GM19043 (cell line): Measurements from ENCODE around the gene TMUB2.
A peak's percentile ranks its signal among the peaks of the same experiment; 100 is the strongest.

Experiments
- ATAC-seq: cut with Tn5 transposase; IDR thresholded peaks from one replicate; pipeline ENCODE4 v1.9.1; 2021; ENCODE audit warnings: low read depth; ENCODE audit not compliant: unreplicated experiment

The TMUB2 gene

GRCh38 chr17:44200478-44201155 lies 13.8 kb downstream of the TMUB2 start:
- no peak for ATAC-seq

DNA sequence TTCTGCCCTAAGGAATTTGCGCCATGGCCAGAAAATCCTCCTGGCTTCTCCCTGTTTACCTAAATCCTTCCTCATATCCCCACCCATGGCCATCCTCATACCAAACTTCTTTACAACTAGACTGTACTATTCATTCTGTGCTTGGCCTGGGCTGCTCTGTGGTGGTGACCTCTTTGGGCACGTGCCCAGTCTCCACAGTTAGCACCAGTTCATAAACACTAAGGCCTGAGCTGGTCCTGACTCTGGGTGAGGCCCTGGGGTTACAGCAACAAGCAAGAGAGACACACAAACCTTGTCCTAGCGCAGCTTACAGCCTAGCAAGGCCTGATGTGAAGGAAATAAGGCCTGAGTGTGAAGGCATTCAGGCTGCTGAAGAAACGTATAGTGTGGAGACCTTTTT lies 16.0 kb downstream of the TMUB2 start:
- ATAC-seq, result no peak

- no peak for ATAC-seq
These were observed 17.1 kb downstream of the TMUB2 start for GRCh38 chr17:44203731-44204440.

DNA sequence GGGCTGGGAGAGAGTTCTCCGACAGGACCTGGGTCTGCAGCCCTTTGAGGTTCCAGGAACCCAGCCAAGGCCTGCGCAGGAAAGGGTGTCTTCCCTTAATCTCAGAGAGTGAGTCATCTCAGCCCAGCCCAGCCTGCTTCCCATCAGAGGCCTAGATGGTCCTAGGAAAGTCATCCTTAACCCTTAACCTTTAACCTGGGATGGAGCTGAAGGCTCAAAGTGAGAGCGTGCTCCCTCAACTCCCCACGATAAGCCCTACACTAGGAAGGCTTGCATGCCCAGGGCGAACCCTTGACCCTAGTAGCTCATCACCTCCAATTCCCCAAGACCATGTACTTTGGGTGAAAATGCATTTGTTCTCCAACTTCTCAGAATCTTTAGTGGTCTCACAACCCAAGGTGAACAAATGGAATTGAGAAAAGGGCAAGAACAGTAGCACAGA lies 17.7 kb downstream of the TMUB2 start:
- no peak for ATAC-seq

DNA sequence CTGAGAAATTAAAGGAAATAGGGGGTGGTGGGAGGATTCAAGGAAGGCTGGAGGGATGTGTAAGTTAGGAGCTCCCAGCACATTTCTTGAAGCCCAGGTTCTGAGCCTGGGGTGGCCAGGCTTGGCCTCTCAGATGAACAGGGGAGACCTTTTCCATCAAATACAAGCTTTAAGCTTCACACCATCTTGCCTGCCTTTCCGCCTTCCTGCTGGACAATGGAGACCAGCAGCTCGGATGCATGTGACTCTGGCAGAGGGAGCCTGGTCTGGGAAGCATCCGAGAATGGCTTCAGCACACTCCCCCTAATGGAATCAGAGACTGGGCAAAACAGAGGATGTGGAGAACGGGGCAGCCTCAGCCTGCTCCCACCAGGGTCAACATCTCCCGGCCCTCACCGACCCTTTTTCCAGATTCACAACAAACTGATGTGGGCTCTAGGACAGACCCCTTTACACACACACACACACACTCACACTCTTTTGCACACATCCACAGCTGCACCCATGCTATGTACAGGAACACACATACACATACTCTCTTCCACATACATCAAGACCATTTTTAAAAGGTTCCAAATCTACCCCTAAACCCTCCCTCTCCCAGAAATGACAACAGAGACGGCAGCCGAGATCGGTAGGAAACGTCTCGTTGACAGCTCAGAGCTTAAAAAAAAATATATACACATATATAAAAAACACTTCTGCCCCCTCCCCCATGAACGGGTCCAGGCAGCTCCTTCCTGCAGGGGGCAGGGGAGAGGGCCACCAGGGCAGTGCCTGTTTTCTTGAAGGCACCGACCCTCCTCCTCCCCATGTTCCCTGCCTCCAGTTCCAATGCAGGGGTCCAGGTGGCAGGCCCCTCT lies 19.4 kb downstream of the TMUB2 start:
- ATAC-seq, result no peak

GRCh38 chr17:44206825-44207155 lies 20.0 kb downstream of the TMUB2 start:
- no peak for ATAC-seq

DNA sequence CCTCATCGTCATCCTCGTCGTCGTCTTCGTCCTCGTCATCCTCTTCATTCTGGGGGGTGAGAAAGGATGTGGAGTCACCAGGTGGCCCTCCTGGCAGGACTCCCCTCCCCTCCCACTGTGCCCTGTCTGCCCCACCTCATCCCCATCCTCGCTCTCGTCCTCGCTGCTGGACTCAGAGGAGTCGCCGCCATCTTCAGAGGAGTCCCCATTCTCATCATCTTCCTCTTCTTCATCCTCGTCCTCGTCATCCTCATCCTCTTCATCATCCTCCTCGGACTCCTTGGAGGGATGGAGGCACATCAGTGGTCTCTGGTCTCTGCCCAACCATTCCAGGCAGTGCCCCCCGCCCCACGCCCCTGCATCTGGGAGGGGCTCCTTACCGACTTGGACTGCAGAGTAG lies 20.5 kb downstream of the TMUB2 start:
- no peak for ATAC-seq

GRCh38 chr17:44207743-44208142 lies 21.0 kb downstream of the TMUB2 start:
- ATAC-seq, result no peak

DNA sequence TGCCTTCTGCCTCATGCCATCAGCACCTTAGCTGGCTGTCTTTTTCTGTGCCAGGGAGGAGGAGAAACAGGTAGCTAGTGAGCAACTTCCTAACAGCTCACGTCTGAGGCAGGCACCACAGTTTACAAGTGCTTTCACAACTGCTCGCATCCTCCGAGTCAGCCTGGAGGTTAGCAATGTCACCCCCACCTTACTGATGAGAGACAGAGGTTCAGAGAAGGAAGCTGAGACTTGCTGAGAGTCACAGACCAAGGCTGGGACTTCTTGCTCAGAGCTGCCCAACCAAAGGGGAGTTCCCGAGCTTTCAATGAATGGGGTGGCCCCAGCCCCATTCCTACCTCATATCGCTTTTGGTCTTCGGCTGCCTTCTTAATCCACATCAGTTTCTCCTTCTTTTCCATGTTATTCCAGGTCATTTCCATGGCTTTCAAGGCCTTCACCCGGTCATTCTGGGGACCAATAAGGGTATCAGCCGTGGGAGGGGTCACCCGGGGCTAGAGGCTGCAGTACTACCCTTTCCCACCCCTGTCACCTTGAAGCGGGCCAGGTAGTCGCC lies 23.1 kb downstream of the TMUB2 start:
- no peak for ATAC-seq

DNA sequence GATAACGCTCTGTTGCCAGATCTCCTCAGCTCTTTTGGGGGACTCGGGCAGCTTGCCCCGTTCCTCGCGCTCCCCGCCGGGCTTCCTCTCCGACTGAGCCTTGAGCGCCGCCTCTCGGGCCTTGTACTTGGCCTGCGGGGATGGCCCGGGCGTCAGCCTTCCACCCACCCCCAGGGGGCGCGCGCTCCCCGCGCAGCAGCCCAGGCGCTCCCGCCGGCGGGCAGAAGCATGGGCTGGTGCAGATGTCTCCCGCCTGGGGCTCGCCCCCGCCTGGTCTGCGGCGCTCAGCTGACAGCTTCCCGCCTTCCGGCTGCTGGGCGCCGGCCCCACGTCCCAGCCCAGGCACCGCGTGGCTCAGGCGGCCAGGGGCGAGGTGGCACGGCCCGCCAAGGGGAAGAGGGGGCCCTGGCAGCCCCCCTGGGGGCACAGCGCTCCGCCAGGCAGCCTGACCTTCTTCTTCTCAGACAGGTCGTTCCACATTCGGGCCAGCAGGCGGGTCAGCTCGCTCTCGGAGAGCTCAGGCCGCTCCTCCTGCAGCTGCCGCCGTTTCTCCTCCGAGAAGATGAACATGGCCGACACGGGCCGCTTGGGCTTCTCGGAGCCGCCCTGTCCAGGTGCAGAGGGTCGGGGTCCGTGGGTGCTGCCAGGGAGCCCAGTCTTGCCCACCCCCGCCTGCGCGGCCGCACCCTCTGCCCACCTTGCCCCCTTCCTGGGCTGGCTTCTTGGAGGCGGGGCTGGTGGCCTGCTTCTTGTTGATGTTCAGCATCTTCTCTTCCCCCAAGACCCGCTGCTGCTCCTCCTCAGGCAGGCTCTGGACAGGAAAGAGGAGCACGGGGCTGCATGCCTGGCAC lies 23.8 kb downstream of the TMUB2 start:
- peak; percentile 76 for ATAC-seq

DNA sequence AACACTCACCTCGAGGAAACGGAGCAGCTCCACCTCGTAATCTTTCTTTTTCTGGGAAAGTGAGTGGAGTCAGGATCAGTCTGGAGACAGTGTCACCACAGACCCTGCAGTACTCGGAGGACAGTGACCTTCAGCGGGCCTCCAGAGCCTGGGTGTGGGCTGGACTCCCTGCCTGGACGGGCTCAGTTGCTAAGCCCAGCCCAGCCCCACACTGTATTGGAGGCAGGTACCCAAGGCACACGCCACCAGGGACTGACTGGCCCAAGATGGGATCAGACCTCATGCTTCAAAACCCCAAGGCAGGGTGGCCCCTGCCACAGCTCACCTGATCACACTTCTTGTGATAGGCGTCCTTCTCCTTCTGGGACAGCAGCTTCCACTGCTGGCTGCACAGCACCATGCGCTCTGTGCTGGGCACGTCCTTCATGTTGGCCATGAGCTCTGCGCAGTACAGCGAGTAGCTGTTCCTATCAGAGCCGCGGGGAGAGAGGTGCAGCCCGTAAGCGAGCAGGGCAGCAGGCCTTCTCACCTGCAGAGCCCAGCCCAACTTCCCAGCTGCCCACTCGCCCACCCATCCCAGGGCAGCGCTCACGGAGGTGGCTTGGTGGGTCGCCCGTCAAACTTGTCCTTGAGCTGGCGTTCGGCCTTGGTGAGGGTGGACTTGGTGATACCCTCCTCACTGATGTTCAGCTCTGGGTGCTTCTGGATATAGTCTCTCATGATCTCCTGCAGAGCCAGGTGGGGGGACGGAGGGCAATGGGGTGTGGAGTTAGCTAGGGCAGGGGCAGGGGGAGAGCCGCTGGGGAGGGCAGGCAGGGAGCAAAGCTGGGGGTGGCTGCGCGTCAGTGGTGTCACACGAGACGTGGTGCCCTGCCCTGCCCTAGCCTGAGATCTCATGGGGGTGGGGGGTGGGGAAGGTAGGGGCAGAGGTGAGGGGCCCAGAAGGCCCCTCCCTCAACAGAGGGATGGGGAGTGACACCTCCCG lies 24.8 kb downstream of the TMUB2 start:
- ATAC-seq, result no peak

DNA sequence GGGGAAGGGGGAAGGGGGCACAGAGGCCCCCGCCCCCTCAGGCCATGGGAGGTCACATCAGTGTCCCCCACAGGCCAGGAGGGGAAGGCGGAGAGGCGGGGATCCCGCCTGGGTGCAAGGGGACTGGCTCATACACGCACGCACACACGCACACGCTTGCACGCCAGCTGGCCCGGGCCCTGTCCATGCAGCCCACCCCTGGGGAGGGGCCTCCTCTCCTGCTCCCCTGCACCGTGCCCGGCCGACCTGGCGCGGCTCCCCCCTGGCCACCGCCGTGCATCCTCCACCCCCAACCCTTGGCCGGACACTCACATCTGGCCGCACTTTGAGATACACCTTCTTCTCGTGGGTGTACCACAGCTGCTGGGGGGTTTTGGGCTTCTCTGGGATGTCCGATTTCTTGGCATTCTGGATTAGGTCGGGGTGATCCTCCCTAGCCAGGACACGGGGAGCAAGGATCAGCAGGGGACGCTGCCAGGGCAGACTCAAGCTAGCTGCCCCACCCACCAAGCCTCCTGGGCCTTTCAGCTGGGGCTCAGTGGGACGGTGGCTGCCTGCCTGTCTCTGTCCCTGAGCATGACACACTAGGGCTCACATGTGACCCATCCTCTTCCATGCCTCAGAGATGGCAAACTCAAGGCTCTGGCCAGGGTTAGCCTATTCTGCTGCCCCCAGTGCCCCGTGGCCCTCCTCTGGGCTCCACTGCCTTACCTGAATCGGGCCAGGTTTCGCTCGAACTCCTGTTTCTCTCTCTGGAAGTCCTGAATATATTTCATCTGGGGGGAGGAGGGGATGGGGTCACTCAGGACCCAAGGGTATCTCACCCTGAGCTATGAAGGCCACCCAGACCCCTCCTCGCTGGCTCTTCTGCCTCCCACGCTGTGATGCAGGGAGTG lies 26.0 kb downstream of the TMUB2 start:
- ATAC-seq, result no peak

DNA sequence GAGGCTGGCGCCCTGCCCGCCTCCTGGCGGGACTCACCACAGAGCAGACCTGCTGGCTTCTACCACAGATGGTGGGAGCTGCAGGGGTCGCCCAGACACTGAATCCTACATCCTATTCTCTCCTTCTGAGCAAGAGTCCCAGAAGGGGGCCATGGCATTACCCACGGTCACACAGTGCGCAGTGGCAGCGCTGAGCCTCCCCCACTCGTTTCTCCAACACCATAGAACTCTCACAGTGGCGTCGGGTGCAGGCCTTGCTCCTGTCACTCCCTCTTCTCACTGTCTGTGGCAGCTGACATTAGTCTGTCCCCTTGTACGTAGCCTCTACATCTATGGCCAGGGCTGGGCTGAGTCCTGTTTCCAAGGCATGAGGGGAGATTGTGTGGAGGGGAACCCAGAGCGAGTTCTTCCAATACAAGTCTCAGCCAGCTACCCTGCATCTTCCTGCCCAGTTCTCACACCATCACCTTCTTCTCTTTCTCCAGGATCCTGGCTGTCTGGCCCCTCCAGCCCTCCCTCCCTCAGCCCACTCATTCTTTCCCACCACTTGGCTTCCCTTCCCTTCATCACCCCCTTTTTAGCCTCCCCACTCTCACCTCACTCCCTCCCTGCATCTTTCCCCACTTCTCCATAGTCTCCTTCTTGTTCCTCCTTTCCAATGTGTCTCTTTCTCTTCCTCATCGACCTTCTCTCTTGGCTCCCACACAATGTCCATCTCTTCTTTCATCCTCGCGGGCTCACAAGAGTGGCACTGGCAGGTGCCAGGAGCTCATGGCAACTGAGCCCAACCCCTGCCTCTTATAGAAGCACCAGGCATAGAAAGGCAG lies 26.8 kb downstream of the TMUB2 start:
- ATAC-seq, result no peak

DNA sequence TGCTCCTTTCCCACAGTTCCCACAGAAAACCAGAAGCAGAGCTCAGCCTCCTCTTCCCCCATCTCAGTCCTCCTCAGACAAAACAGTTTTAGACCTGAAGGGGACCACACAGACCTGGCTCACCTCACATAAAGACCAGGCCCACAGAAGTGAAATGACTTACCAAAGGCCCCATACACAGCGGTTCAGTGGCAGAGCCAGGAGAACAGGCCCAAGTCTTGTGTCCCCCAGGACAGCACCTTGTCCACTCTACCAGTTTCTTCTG lies 27.4 kb downstream of the TMUB2 start:
- no peak for ATAC-seq

DNA sequence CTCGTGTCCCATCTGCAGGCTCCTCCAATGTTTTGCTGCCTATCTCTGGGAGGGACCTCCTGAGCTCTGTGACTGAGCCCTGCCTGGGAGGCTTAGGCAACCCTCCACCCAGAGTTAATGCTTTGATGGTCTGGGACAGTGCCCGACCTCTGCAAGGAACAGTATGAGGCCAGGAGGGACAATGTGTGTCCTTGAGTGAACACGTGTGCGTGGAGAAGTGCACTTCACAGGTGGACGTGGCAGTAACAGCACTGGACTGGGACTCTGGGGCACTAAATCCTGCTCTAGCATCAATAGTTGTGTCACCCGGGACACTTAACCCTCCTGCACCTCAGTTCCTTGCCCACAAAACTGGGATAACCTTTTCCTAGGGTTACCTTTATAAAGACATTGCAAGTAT lies 28.1 kb downstream of the TMUB2 start:
- no peak for ATAC-seq

DNA sequence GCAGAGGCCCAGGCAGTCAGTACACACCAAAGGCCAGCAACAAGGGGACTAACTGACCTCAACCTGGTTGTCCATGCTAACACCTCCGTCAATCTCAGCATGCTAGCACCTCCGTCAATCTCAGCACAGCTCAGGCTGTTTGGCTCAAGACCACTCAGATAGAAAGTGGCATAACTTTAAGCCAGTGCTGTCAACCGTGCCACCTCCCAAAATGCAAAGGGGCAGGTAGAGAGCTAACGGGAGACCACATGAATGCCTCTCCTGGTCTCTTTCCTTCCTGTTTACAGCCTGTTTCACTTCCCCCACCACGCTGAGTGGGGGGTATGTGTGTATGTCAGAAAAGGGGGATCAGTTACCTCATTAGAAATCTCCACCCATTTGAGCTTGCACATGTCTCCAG lies 29.4 kb downstream of the TMUB2 start:
- ATAC-seq, result no peak

DNA sequence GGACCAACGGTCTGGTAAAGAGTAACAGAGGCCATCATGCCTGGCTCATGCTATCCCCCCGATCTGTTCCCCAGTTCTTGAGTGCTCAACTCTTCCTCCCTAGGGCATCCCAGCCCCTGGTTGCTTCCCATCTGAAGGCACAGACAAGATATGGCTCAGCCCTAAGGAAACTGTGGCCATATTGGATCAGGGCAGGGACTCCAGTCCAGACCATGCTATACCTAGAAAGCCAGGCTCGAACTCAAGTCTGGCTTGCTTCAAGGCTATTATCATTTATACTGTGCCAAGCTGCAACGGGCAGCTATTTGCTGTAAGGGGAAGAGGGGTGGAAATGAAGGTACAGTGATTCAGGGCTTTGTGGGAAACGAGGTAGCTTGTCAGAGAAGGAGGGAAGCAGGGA lies 29.9 kb downstream of the TMUB2 start:
- ATAC-seq, result no peak
